DMS153 treated with DMSO at 0.1 percent for 48 hours (cell line): ENCODE measurements around the gene ZC3H10.

Experiments
- DNase-seq: peaks from one replicate; lab custom pipeline; 2025; ENCODE audit not compliant: unreplicated experiment; lab: John Stamatoyannopoulos, UW

The ZC3H10 gene

GRCh38 chr12:56127485-56127887 lies 9.4 kb downstream of the ZC3H10 start:
- DNase-seq: no peak

- DNase-seq: peak; percentile 98
Measured at GRCh38 chr12:56127888-56128669, 10.0 kb downstream of the ZC3H10 start, which contains the start of gene ESYT1. Gene ESYT1 (plus strand): TSS chr12:56128267. CDS start chr12:56128320, 53 bp downstream.

DNA sequence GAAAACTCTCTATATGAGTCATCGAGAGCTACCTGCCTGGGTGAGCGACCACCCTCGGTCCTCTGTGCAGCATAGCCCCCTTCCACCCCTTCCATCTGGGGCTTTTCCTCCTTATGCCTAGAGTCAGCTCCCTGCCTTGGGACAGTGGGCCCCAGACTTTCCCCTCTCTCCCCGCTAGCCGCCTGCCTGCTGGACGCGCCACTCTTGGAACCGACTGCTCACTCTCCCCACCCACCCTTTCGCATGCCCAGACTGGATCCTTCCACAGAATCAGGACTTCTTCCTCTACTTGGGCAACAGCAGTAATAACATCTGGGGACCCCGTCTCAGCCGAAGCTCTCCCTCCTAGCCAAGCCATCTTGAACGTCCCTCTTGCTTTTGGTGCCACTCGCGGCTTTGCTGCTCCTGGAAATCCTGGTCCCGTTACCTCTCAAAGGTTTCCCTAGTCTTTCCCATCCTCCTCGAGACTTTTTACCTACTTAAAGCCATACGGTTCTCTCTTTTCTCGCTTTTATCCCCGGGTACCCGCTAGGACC lies 10.7 kb downstream of the ZC3H10 start:
- DNase-seq: no peak

DNA sequence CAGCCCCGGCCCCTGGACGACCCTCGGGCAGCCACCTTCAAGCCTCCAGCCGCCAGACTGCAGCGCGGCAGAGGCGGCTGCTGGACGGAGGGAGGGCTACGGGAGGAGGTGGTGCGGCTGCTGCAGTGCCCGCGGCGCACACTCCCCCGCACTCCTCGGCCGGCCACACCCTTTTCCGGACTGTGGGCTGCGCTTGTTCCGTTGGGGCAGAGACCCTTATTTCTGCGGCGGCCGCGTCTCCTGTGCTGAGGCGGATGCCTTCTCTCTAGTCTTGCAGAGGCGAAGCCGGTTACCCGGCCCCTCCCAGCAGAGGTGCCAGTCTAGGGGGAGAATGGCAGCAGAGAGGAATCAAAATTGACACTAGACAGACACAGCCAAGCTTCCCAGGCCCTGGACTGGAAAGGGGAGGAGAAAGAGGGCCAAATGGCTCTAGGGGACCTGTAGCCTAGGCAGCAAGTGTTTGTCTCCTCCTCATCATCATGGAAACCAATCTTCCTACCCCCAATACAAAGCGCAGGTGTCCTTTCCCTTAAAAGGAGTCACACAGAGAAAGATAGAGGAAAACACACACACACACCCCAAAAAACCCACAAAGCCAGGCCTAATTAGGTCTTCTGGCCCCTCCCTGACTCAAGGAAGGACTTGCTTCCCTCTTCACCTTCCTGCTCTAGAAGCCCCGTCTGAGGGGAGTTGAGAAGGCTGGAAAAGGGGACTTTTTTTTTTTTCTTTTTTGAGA lies 11.3 kb downstream of the ZC3H10 start:
- peak; percentile 31 for DNase-seq

GRCh38 chr12:56129942-56130495 lies 12.0 kb downstream of the ZC3H10 start:
- DNase-seq: no peak

GRCh38 chr12:56130876-56131275 lies 12.8 kb downstream of the ZC3H10 start:
- no peak for DNase-seq

- DNase-seq: no peak
Measured at GRCh38 chr12:56134897-56135296, 16.8 kb downstream of the ZC3H10 start.

DNA sequence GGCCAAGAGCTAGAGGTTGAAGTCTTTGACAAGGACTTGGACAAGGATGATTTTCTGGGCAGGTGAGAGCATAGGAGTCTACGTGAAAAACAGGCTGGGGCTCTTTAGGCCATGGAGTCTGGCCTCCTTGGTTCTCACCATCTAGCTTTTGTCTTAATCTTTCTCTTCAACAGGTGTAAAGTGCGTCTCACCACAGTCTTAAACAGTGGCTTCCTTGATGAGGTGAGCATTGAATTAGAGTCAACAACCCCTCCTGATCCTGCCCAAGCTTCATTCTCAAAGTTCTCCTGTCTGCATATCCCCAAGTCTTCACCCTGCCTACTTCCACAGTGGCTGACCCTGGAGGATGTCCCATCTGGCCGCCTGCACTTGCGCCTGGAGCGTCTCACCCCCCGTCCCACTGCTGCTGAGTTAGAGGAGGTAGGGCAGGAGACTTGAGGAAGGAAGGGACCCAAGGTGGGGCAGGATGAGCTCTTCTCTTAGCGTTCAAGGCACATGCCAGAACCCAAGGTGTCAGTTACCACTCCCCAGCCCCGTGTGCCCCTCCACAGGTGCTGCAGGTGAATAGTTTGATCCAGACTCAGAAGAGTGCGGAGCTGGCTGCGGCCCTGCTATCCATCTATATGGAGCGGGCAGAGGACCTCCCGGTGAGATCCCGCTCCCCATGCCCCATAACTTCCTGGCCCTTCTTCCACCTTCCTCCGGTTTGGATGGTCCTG lies 19.9 kb downstream of the ZC3H10 start:
- no peak for DNase-seq

DNA sequence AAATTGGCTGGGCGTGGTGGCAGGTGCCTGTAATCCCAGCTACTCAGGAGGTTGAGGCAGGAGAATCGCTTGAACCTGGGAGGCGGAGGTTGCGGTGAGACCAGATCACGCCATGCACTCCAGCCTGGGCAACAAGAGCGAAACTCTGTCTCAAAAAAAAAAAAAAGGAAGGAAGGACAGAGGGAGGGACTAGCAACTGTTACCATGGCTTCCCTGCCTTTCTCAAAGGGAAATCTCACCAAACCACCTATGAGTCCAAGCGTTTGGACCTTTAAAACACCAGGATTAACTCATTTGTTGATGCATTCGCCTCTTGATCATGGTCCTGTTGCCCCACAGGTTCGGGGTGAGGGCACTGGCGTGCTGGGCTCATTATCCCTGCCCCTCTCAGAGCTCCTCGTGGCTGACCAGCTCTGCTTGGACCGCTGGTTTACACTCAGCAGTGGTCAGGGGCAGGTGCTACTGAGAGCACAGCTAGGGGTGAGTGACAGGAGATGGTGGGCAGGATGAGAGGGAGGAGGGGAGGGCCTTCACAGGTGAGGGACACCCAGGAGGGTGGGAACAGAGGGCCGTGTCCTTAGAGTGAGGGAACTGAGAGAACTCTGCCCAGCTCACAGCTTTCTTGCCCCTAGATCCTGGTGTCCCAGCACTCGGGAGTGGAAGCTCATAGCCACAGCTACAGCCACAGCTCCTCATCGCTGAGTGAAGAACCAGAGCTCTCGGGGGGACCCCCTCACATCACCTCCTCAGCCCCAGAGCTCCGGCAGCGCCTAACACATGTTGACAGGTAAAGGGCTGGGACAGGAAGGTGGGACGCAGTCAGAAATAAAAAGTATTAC lies 24.1 kb downstream of the ZC3H10 start:
- DNase-seq: no peak

GRCh38 chr12:56143217-56143616 lies 25.2 kb downstream of the ZC3H10 start:
- DNase-seq: no peak

DNA sequence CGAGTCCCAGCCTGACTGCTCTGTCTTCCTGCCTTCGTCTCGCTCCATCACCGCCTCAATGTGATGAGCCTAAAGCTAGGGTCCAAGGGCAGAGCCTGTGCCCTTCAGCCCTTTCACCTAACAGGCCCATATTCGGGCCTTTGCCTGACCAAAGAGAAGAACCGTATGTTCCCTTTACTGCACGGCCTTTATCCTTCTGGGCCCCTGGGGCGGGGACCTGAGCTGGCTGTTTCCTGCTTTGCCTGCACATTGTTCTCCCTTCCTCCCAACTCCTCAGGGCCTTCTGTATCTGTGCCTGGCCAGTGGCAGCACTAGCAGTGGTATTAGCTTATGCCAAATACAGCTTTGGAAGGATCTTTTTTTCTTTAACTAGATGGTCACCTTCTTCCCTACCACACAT lies 25.8 kb downstream of the ZC3H10 start:
- no peak for DNase-seq

DNA sequence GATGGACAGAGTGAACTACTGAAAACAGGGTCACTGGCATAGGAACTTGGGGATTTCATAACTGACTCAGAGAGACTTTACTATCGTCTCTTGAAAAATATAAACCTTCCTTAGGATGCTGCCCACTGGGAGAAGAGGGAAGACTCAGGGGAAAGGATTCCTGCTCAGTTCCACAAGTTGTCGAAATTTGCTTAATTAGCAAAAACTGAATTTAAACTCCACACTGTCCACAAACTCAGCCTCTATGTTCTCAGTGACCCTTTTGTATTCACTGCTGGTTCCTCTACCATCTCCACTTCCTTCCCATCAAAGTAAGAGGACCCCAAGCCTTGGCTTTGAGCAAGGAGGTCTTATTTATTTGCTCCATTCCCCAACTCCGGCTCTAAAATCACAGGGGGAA lies 27.2 kb downstream of the ZC3H10 start:
- DNase-seq: no peak

- DNase-seq: no peak
Measured at GRCh38 chr12:56146492-56147460, 28.7 kb downstream of the ZC3H10 start.

GRCh38 chr12:56150563-56150962 lies 32.5 kb downstream of the ZC3H10 start:
- no peak for DNase-seq

GRCh38 chr12:56151672-56152131 lies 33.6 kb downstream of the ZC3H10 start:
- DNase-seq: peak; percentile 57

DNA sequence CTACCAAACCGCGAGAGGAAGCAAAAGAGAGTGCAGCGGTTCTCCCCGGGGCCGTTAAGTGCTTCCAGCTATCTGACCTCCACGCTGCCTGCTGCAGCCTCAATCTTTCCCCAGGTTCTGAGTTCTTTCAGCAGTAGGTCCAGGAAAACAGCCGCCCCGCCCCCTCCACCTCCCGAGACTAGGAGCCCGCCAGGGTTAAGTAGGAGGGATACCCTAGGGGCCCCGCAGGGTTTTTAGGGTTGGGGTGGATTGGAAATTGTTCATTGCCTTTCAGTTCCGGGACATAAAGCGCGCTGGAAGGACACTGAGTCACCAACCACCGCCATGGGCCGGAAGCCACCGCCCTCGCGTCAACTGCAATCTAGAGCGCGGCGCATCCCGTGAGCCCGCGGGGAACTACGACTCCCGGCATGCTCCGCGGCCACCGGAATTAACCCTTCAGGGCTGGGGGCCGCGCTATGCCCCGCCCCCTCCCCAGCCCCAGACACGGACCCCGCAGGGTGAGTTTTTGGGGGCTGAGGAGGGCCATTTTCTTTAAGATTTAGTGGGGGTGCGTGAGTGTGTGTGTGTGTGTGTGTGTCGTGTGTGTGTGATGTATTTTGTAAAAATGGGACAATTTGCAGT lies 34.2 kb downstream of the ZC3H10 start, which contains the start of gene MYL6B:
MYL6B (plus strand) TSS at position 456 of the 624 bp plus-strand sequence. CDS start 1,332 bp downstream, outside the sequence.
- DNase-seq: peak; percentile 90

DNA sequence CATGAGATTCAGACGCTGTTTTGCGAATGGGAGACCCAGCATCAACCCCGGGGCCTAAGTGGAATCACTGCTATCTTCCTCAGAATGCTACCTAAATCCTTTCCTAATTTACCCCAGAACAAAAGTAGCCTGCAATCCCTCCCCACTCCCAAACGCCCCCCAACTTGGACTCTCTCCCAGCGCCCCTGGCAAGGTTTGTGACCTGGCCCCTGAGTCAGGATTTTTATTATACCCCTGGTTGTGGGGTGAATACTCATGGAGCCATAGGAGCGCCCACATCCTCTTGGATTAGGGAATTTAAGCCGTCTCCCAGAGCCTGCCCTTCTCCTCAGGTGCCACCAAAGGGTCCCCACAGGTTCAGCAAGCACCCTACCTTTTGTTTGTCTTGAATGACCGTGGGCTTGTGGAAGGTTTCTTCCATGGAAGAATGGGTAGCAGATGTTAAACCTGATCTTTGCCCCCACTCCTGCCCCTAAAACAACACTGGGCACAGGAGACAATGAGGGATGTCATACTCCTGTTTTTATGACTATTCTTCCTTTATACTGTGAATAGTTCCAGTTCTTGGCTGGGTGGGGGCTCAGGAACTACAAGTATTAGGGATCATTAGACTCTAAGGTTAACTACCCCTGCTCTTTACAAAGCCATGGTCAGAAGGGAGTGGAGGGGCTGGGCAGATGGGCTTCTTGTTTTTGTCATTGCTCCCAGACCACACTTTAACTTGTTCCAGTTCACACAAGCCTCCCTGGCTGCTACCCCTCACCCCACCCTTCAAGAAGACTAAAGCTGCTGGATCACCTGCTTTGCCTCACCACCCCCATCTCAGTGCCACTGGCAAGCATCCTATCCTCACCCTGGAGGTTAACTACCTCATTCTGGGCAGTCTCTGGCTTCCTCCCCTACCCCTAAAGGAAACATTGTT lies 35.0 kb downstream of the ZC3H10 start:
- DNase-seq: no peak
